ENCODE data around the gene CSPG5. TPM values are rescaled to one million over a fixed set of nuclear protein-coding genes. Genes with fewer than 3 reads are reported as not detected.

Gene CSPG5
- total RNA-seq, 1 experiment from 2014 or later, result 7.4 TPM

DNA sequence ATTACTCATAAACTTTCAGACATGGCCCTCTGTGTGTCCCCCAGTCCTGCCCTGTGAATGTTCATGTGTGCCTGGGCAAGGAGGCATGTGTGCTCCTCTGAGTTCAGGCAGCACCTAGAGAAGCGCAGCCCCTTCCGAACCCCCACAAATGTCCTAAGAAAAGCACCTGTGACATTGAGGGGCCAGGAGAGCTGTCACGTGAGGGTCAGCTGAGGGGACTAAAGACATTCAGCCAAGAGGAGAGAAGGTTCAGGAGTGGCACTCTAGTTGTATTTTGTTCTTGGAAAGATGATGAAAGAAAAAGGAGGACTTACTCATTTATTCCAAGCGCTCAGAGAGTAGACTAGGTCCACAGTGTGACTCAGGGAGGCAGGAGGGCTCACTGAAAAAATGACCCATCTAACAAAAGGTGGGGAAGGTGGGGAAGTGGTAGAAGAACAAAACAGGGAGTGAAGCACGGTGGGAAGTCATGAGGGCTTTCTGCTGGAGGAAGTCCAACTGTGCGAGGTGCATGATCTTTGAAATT is 37.0 kb downstream of the CSPG5 start:
- CTCF ChIA-PET, result interaction anchor here (0.5 to 0.6 kb wide), 2 partner anchors 10 to 130 kb away, joined by 4 read pairs; no protein-coding TSS in a partner anchor
- no peak for DNase-seq
- H3K27ac Mint-ChIP-seq (ENCODE audit: unreplicated experiment), result no peak overlapping the region
- peaks cover 3% of the 10 kb centered on the region for H3K36me3 Mint-ChIP-seq (ENCODE audit: insufficient read depth, unreplicated experiment)
- H3K4me1 Mint-ChIP-seq (ENCODE audit: low read depth, unreplicated experiment), result no peaks in the 10 kb centered on the region
- intact Hi-C loops (cut with micrococcal nuclease; ENCODE audit: unreplicated experiment), result no loop called here
- no peak overlapping the region for H3K4me3 Mint-ChIP-seq (ENCODE audit: low read depth, unreplicated experiment)
- TF ChIP-seq, protein P1, sequence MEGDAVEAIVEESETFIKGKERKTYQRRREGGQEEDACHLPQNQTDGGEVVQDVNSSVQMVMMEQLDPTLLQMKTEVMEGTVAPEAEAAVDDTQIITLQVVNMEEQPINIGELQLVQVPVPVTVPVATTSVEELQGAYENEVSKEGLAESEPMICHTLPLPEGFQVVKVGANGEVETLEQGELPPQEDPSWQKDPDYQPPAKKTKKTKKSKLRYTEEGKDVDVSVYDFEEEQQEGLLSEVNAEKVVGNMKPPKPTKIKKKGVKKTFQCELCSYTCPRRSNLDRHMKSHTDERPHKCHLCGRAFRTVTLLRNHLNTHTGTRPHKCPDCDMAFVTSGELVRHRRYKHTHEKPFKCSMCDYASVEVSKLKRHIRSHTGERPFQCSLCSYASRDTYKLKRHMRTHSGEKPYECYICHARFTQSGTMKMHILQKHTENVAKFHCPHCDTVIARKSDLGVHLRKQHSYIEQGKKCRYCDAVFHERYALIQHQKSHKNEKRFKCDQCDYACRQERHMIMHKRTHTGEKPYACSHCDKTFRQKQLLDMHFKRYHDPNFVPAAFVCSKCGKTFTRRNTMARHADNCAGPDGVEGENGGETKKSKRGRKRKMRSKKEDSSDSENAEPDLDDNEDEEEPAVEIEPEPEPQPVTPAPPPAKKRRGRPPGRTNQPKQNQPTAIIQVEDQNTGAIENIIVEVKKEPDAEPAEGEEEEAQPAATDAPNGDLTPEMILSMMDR (IDR thresholded peaks at IDR 0.05; ENCODE audit: unreplicated experiment), result no peak
- peaks cover 13% of the 10 kb centered on the region for H3K27me3 Mint-ChIP-seq (ENCODE audit: unreplicated experiment)
- BruUV-seq (replicated peaks), result no TSS peak
- no peaks in the 10 kb centered on the region for H3K9me3 Mint-ChIP-seq (ENCODE audit: low read depth, unreplicated experiment)

DNA sequence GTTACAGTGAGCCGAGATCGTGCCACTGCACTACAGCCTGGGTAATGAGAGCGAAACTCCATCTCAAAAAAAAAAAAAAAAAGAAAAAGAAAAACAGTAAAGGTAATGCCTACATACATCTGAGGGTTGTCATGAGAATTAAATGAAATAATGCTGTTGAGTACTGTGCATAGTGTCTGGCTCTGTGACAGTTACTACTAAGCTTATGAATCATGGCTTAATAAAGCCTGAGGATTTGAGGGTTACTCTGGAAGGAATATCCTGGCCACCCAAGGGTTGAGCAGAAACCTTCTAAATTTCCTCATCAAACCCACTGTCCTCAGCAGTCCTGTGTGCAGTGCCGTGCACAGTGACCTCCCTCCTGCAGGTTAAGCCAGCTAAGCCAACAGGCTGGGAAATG is 38.4 kb downstream of the CSPG5 start:
- CTCF ChIA-PET, result interaction anchor here (0.7 kb wide), 2 partner anchors 29 to 30 kb away, joined by 5 read pairs; no protein-coding TSS in a partner anchor
- H3K36me3 Mint-ChIP-seq (ENCODE audit: insufficient read depth, unreplicated experiment), result peaks cover 3% of the 10 kb centered on the region
- intact Hi-C loops (cut with micrococcal nuclease; ENCODE audit: unreplicated experiment), result no loop called here
- H3K27me3 Mint-ChIP-seq (ENCODE audit: unreplicated experiment), result peaks cover 19% of the 10 kb centered on the region
- no peak overlapping the region for H3K4me3 Mint-ChIP-seq (ENCODE audit: low read depth, unreplicated experiment)
- H3K4me1 Mint-ChIP-seq (ENCODE audit: low read depth, unreplicated experiment), result no peaks in the 10 kb centered on the region
- DNase-seq, result no peak
- H3K9me3 Mint-ChIP-seq (ENCODE audit: low read depth, unreplicated experiment), result no peaks in the 10 kb centered on the region
- BruUV-seq (replicated peaks), result no TSS peak
- TF ChIP-seq, protein P1 (IDR thresholded peaks at IDR 0.05; ENCODE audit: unreplicated experiment), result no peak
- no peak overlapping the region for H3K27ac Mint-ChIP-seq (ENCODE audit: unreplicated experiment)

DNA sequence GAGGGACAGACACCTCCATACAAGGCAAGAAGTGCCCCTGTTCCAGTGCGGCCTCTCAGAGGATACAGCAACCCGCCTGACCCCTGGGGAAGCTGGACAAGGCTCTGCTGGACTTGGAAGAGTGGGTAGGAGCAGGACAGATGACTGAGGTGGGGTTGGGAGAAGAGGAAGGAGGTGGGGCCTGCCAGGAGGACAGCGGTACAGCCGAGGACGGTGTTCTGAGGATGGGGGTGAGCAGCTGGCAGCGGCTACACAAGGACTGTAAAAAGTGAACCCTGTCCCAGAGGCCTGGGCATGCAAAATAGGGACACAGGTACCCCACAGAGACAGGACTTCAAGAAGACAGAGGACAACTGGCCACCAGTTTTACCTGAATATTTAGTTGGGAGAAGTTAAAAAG is 41.7 kb downstream of the CSPG5 start:
- intact Hi-C loops (cut with micrococcal nuclease; ENCODE audit: unreplicated experiment), result no loop called here
- no peak for DNase-seq
- Mint-ChIP-seq H3K4me3 (ENCODE audit: low read depth, unreplicated experiment) (no peak overlapping the region), H3K9me3 (ENCODE audit: low read depth, unreplicated experiment) (no peaks in the 10 kb centered on the region), H3K4me1 (ENCODE audit: low read depth, unreplicated experiment) (no peaks in the 10 kb centered on the region), H3K27me3 (ENCODE audit: unreplicated experiment) (peaks cover 25% of the 10 kb centered on the region), H3K36me3 (ENCODE audit: insufficient read depth, unreplicated experiment) (peaks cover 3% of the 10 kb centered on the region), H3K27ac (ENCODE audit: unreplicated experiment) (no peak overlapping the region)
- TF ChIP-seq, protein P1 (IDR thresholded peaks at IDR 0.05; ENCODE audit: unreplicated experiment), result no peak
- BruUV-seq (replicated peaks), result no TSS peak
- CTCF ChIA-PET, result no interaction called here

DNA sequence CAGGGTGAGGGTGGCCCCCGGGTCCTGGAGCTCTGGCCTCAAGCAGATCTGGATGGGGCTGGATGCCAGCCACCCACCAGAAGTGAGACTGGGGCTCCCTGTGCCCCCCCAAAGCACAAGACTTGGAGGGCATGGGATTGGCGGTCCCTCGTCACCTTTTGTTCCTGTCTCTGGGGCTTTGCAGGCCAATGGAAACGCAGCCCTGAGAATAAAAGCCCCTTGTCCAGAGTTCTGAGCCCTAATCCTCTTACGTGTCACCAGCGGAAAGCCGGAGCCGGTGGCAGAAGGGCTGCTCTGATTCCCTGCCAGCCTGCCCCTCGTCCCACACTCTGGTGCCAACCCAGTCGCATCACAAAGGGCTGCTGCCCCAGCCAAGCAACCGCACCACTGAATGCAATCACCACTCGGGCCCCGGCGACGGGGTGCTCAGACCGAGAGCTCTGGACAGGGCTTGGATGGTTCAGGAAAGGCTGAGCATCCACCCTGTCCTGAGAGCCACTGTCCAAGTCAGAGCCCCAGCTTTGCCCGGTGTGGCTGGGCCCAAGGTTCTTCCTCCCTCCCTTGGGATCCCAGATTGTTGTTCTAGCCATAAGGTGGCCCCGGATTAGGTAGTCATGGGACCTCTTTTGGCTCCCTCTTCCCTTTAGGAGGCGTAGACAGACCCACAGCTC is 42.3 kb downstream of the CSPG5 start:
- no peak overlapping the region for H3K27ac Mint-ChIP-seq (ENCODE audit: unreplicated experiment)
- no TSS peak for BruUV-seq (replicated peaks)
- intact Hi-C loops (cut with micrococcal nuclease; ENCODE audit: unreplicated experiment), result no loop called here
- TF ChIP-seq, protein P1 (IDR thresholded peaks at IDR 0.05; ENCODE audit: unreplicated experiment), result no peak
- peaks cover 19% of the 10 kb centered on the region for H3K27me3 Mint-ChIP-seq (ENCODE audit: unreplicated experiment)
- no peak overlapping the region for H3K4me3 Mint-ChIP-seq (ENCODE audit: low read depth, unreplicated experiment)
- no peak for DNase-seq
- no peaks in the 10 kb centered on the region for H3K9me3 Mint-ChIP-seq (ENCODE audit: low read depth, unreplicated experiment)
- H3K36me3 Mint-ChIP-seq (ENCODE audit: insufficient read depth, unreplicated experiment), result peaks cover 3% of the 10 kb centered on the region
- CTCF ChIA-PET, result no interaction called here
- H3K4me1 Mint-ChIP-seq (ENCODE audit: low read depth, unreplicated experiment), result no peaks in the 10 kb centered on the region

Measured in Calu3 (cell line).